HG02610 (cell line): ENCODE data around the gene HOXA7.

Experiments used
- ATAC-seq: cut with Tn5 transposase; IDR thresholded peaks from one replicate; pipeline ENCODE4 v1.9.1; 2021; ENCODE audit warnings: mild to moderate bottlenecking, moderate library complexity; ENCODE audit not compliant: unreplicated experiment

HOXA7 gene

GRCh38 chr7:27171637-27172314, 15.3 kb upstream of the HOXA7 start:
- ATAC-seq = no peak

GRCh38 chr7:27171325-27171636, 14.8 kb upstream of the HOXA7 start:
- ATAC-seq = no peak

GRCh38 chr7:27170426-27171324, 14.2 kb upstream of the HOXA7 start:
- ATAC-seq = no peak

GRCh38 chr7:27169658-27170425, 13.4 kb upstream of the HOXA7 start:
- ATAC-seq = no peak

GRCh38 chr7:27168265-27168947, 11.9 kb upstream of the HOXA7 start:
- ATAC-seq = no peak

GRCh38 chr7:27167916-27168264, 11.4 kb upstream of the HOXA7 start:
- ATAC-seq = no peak

GRCh38 chr7:27166531-27167505, 10.3 kb upstream of the HOXA7 start:
- ATAC-seq = no peak

GRCh38 chr7:27165996-27166530, 9.6 kb upstream of the HOXA7 start:
- no peak for ATAC-seq

- ATAC-seq = no peak
Measured at GRCh38 chr7:27165089-27165995, 8.9 kb upstream of the HOXA7 start, which contains the start of gene HOXA9. TSS of gene HOXA9 (minus strand) at chr7:27165537. CDS start at chr7:27165457, 80 bp downstream.

- no peak for ATAC-seq
Measured at GRCh38 chr7:27164367-27165088, 8.1 kb upstream of the HOXA7 start.

GRCh38 chr7:27164045-27164366, 7.5 kb upstream of the HOXA7 start:
- ATAC-seq = no peak

GRCh38 chr7:27163288-27164044, 7.0 kb upstream of the HOXA7 start:
- ATAC-seq = no peak

- no peak for ATAC-seq
Measured at GRCh38 chr7:27162561-27163287, 6.2 kb upstream of the HOXA7 start.

GRCh38 chr7:27161721-27162560, 5.5 kb upstream of the HOXA7 start:
- ATAC-seq = no peak

- ATAC-seq = no peak
Measured at GRCh38 chr7:27161214-27161720, 4.8 kb upstream of the HOXA7 start.
